HEK293T (cell line): ENCODE measurements around the gene SYNE2.

Experiments
- CTCF ChIA-PET: fragments of 350-600 bp; formaldehyde crosslinking; extraction: SDS; loops from one replicate; lab custom pipeline; 2021; ENCODE audit warnings: antibody characterized with exemption, inconsistent platforms; lab: Yijun Ruan, JAX
- POLR2A ChIA-PET: fragments of 350-600 bp; formaldehyde crosslinking; extraction: SDS; loops from one replicate; lab custom pipeline; 2020; ENCODE audit warnings: antibody characterized with exemption, inconsistent platforms; lab: Yijun Ruan, JAX
- DNase-seq: peaks from one replicate; pipeline ENCODE4 v3.0.0; 2012; ENCODE audit warnings: mixed read lengths; ENCODE audit errors: extremely low spot score
- ARNT ChIP-seq: fragments of 450-650 bp; IDR thresholded peaks from 2 replicates; pipeline ENCODE4 v1.6.1; 2017; ENCODE audit warnings: mild to moderate bottlenecking
- BHLHE40 ChIP-seq: fragments of 450-650 bp; IDR thresholded peaks from 2 replicates; pipeline ENCODE4 v1.6.1; 2016; ENCODE audit warnings: mild to moderate bottlenecking, moderate library complexity, borderline replicate concordance
- CTBP1 ChIP-seq: fragments of 450-650 bp; IDR thresholded peaks from 2 replicates; pipeline ENCODE4 v1.6.1; 2016; ENCODE audit warnings: borderline replicate concordance
- ELF4 ChIP-seq: fragments of 450-650 bp; IDR thresholded peaks from 2 replicates; pipeline ENCODE4 v1.6.1; 2017; ENCODE audit warnings: antibody characterized with exemption
- FOXA1 ChIP-seq: fragments of 450-650 bp; IDR thresholded peaks from 2 replicates; pipeline ENCODE4 v1.6.1; 2016; ENCODE audit warnings: mild to moderate bottlenecking
- FOXK2 ChIP-seq: fragments of 450-650 bp; IDR thresholded peaks from 2 replicates; pipeline ENCODE4 v1.6.1; 2016; ENCODE audit warnings: mild to moderate bottlenecking
- FOXM1 ChIP-seq: fragments of 450-650 bp; IDR thresholded peaks from 2 replicates; pipeline ENCODE4 v1.6.1; 2017; ENCODE audit warnings: mild to moderate bottlenecking, borderline replicate concordance
- HDGF ChIP-seq: fragments of 450-650 bp; IDR thresholded peaks from 2 replicates; pipeline ENCODE4 v1.6.1; 2017; ENCODE audit warnings: antibody characterized with exemption, borderline replicate concordance
- L3MBTL2 ChIP-seq: fragments of 450-650 bp; conservative IDR thresholded peaks from 2 replicates; pipeline ENCODE4 v1.6.1; 2016; ENCODE audit warnings: mild to moderate bottlenecking
- LEF1 ChIP-seq: fragments of 450-650 bp; IDR thresholded peaks from 2 replicates; pipeline ENCODE4 v1.6.1; 2017; ENCODE audit warnings: mild to moderate bottlenecking, borderline replicate concordance
- NFRKB ChIP-seq: fragments of 450-650 bp; IDR thresholded peaks from 2 replicates; pipeline ENCODE4 v1.6.1; 2016; ENCODE audit warnings: mild to moderate bottlenecking, moderate library complexity
- SP1 ChIP-seq: fragments of 450-650 bp; IDR thresholded peaks from 2 replicates; pipeline ENCODE4 v1.6.1; 2017
- SUZ12 ChIP-seq: fragments of 450-650 bp; IDR thresholded peaks from 2 replicates; pipeline ENCODE4 v1.6.1; 2016; ENCODE audit warnings: mild to moderate bottlenecking
- TARDBP ChIP-seq: fragments of 450-650 bp; IDR thresholded peaks from 2 replicates; pipeline ENCODE4 v1.6.1; 2016
- ZNF384 ChIP-seq: fragments of 450-650 bp; IDR thresholded peaks from 2 replicates; pipeline ENCODE4 v1.6.1; 2016
- TF ChIP-seq, protein P1 (sequence below): fragments of 450-650 bp; IDR thresholded peaks from 2 replicates; pipeline ENCODE4 v1.6.1; 2016

SYNE2 gene

DNA sequence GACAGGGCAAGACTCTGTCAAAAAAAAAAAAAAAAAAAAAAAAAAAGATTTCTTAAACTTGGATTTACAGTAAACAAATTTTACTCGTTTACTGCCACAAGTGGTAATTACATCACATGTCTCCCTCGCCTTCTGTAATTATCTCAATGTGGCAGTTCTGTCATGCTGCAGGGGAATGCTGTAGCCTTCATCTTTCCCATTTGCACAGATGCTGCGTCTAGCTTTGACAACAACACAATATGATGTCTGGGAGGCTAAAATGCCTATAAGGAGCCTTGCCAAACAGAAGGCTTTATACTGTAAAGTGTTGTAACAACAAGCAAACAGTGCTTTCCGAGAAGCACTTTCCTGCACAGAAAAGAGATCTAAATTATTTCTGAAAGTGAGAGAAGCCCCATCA is 392.7 kb downstream of the SYNE2 start:
- TF ChIP-seq FOXK2 (no peak), ELF4 (no peak), FOXA1 (no peak), ZNF384 (no peak), L3MBTL2 (no peak), NFRKB (no peak)
- CTCF ChIA-PET, result no interaction called here
- POLR2A ChIA-PET, result no interaction called here
- DNase-seq, result no peak

DNA sequence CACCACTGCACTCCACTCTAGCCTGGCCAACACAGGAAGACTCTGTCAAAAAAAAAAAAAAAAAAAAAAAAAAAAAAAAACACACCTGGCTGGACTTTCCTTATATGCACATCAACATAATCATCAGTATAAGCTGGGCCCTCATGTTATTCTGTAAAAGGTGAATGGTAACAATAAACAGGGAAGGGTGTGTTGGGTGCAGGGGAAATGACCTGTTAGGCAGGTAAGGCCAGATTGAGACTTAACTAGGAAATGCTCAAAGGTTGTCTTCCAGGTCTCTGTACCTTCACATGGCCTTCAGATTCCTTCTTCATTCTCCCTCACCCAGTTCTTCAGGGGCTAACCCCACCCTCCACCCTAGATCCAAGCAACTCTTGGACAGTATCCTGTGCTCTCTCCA is 393.9 kb downstream of the SYNE2 start:
- ChIA-PET POLR2A (no interaction called here), CTCF (no interaction called here)
- TF ChIP-seq TARDBP (no peak), ZNF384 (no peak), NFRKB (no peak), ELF4 (no peak), BHLHE40 (no peak), FOXK2 (no peak), L3MBTL2 (no peak), CTBP1 (no peak), FOXA1 (no peak), SP1 (no peak)
- no peak for DNase-seq

DNA sequence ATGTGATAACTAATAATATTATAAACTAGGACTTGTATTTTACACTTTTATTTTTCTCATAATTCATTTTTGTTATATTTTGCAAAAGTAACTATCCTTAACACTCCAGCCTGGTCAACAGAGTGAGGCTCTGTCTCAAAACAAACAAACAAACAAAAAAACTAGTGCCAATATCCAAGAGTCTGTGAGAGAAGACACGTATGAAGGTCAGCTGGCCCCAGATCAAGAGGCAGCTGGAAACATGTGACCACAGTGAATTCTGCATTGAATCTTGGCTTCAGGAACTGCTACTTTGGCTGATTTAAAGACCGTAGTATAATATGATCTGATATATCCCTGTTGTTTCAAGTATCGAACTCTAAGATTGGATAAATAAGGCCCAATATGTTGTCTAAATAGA is 394.4 kb downstream of the SYNE2 start:
- TF ChIP-seq NFRKB (no peak), FOXK2 (no peak), TARDBP (no peak), SUZ12 (no peak), HDGF (no peak)
- TF ChIP-seq, protein P1, sequence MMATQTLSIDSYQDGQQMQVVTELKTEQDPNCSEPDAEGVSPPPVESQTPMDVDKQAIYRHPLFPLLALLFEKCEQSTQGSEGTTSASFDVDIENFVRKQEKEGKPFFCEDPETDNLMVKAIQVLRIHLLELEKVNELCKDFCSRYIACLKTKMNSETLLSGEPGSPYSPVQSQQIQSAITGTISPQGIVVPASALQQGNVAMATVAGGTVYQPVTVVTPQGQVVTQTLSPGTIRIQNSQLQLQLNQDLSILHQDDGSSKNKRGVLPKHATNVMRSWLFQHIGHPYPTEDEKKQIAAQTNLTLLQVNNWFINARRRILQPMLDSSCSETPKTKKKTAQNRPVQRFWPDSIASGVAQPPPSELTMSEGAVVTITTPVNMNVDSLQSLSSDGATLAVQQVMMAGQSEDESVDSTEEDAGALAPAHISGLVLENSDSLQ, result no peak
- CTCF ChIA-PET, result interaction anchor here (0.5 kb wide), 1 partner anchor 26 kb away, joined by 3 read pairs; no protein-coding TSS in a partner anchor
- DNase-seq, result no peak
- POLR2A ChIA-PET, result no interaction called here

DNA sequence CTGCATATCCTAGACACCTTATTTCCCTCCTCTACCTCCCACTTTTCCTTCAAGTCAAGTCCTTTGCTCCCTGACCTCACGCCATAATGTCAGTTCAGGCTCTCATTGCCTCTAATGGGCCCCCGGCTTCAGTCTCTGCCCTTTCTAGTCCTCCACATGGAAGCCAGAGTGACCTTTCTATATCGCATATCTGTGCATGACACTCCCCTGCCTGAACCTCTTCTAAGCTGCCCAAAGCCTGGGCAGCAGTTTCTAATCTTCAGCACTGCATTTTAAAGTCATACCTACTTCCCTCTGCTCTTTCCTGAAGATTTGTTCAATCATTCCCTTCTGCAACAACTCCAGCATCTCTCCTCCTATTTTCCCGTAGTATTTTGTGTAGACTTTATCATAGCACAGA is 395.9 kb downstream of the SYNE2 start:
- CTCF ChIA-PET, result no interaction called here
- POLR2A ChIA-PET, result no interaction called here
- no peak for DNase-seq
- TF ChIP-seq BHLHE40 (no peak), HDGF (no peak)

DNA sequence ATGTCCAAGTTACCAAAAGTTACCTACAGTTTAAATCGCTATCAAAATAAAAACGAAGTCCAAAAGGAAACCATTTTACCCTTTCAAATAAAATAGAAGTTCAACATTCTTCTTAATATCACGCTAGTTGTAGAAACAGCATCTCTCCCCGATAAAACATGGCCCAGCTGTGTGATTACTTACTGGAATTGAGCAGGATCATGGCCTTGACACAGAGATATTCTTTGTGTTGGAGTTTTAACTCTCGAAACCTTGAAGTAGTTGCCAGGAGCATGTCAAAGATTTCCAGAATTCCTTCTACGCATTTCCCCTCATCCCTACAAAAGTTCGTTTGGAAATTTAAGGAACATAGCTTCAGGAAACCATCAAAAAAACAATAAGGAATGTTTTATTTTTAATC is 396.6 kb downstream of the SYNE2 start:
- CTCF ChIA-PET, result no interaction called here
- POLR2A ChIA-PET, result no interaction called here
- DNase-seq, result no peak
- no peak for TF ChIP-seq ARNT
- no peak for TF ChIP-seq FOXK2
- no peak for TF ChIP-seq BHLHE40

DNA sequence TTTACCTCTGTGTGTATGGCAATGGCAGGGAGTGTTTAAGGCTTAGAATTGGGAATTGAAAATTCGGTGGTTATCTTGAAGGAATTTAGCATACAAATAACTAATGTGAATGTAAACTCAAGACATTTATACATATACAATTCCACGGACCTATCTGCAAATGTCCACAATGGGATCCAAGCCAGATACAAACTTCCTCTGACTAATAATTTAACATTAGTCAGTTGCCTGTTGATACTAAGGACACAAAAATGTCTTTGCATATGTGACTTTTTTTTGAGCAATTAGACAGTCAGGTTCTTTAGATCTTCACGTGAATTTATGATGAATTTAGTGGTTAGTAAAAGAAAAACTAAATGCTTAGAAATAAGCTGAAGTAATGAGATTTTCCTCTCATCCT is 400.9 kb downstream of the SYNE2 start:
- ChIA-PET CTCF (interaction anchor here (0.6 kb wide), 1 partner anchor 16 kb away, joined by 3 read pairs; no protein-coding TSS in a partner anchor), POLR2A (no interaction called here)
- DNase-seq, result no peak
- no peak for TF ChIP-seq FOXA1
- no peak for TF ChIP-seq HDGF

DNA sequence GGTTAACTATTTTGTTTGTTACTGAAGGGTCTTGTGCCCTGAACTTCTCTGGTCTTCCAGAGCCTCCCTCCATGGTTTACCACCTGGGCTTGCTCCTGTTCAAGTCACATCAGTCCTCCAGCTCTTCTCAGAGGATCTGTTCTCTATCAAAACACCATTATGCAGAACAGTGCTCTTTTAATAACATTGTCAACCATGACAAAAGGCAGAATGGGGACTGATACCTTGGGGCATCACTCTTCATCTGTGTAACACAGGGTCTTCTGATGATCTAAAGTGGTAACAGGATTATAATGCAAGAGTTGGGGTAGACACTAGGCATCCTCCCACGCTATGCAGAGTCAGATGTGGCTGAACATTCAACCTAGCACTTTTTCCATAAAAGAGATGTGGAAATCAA is 403.0 kb downstream of the SYNE2 start:
- ChIA-PET POLR2A (no interaction called here), CTCF (no interaction called here)
- TF ChIP-seq ELF4 (no peak), ZNF384 (no peak), HDGF (no peak), FOXK2 (no peak), NFRKB (no peak), SUZ12 (no peak), FOXA1 (no peak), LEF1 (no peak), FOXM1 (no peak), SP1 (no peak)
- TF ChIP-seq, protein P1, result no peak
- no peak for DNase-seq

DNA sequence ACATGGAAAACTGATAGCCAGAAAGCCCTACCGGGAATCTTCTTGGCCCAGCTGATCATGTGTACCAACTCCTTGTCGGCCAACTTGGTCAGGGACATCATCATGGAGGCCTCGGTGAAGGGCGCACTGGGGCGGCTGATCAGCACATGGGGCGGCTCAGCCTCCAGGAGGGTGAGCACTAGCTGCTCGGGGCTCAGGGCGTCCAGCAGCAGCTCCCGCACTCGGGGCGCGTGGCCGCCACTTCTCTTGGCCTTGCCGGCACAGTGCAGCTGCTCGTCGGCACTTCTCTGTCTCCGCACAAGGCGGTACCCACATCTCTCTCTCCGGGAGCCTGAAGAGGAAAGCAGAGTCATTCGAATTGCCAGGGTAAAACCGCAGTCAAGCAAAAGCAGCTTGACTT is 407.6 kb downstream of the SYNE2 start:
- TF ChIP-seq HDGF, result no peak
- no peak for TF ChIP-seq FOXA1
- no peak for TF ChIP-seq ARNT
- TF ChIP-seq NFRKB, result no peak
- TF ChIP-seq ELF4, result no peak
- no peak for TF ChIP-seq TARDBP
- DNase-seq, result no peak
- POLR2A ChIA-PET, result no interaction called here
- CTCF ChIA-PET, result no interaction called here

DNA sequence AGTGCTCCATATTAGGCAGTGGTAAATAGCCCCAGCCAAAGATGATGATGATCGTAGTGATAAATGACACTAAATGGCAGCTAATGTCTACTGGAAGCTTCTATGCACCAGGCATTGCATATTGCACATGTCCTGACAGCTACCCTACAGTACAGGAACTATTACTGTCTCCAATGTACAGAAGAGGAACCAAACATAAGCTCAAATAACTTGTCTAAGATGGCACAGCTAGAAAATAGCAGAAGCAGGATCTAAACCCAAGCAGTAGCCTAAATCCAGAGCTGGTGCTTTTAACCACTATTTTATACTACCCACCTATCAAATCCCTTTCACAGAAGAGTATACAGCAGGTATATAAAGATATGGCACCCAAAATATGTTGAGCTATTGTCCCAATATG is 412.4 kb downstream of the SYNE2 start:
- DNase-seq, result no peak
- CTCF ChIA-PET, result no interaction called here

More for the DNA sequence above, 412.4 kb downstream of the SYNE2 start:
- POLR2A ChIA-PET, result no interaction called here
- TF ChIP-seq ARNT, result no peak
- no peak for TF ChIP-seq BHLHE40
- TF ChIP-seq TARDBP, result no peak
- no peak for TF ChIP-seq FOXM1
- no peak for TF ChIP-seq ELF4
- no peak for TF ChIP-seq LEF1
- TF ChIP-seq ZNF384, result no peak
- no peak for TF ChIP-seq CTBP1
- no peak for TF ChIP-seq SP1
- TF ChIP-seq, protein P1, result no peak
- TF ChIP-seq FOXA1, result no peak
- no peak for TF ChIP-seq HDGF
- no peak for TF ChIP-seq FOXK2
- no peak for TF ChIP-seq L3MBTL2
- no peak for TF ChIP-seq NFRKB
- TF ChIP-seq SUZ12, result no peak
